A549 (cell line): ENCODE data around the gene GSDMA.

ENCODE experiments used
- CHD2 ChIP-seq: fragments of 150-350 bp; IDR thresholded peaks from 2 replicates; pipeline ENCODE4 v1.6.1; 2014; ENCODE audit warnings: low read length; ENCODE audit not compliant: partially characterized antibody
- EP300 ChIP-seq, 2 experiments: fragments of >200 bp; sonication (Bioruptor Twin); formaldehyde crosslinking; IDR thresholded peaks; 2 replicates in 1 of 2; 3 replicates in 1 of 2; pipeline ENCODE4 v1.6.1; 2016 to 2017
- POLR2A ChIP-seq: IDR thresholded peaks from 2 replicates; pipeline ENCODE4 v1.6.1; 2012; ENCODE audit warnings: mild to moderate bottlenecking, low read length
- SMC3 ChIP-seq: fragments of >200 bp; sonication (Bioruptor Twin); formaldehyde crosslinking; IDR thresholded peaks from 3 replicates; pipeline ENCODE4 v1.6.1; 2018; ENCODE audit warnings: inconsistent platforms

DNA sequence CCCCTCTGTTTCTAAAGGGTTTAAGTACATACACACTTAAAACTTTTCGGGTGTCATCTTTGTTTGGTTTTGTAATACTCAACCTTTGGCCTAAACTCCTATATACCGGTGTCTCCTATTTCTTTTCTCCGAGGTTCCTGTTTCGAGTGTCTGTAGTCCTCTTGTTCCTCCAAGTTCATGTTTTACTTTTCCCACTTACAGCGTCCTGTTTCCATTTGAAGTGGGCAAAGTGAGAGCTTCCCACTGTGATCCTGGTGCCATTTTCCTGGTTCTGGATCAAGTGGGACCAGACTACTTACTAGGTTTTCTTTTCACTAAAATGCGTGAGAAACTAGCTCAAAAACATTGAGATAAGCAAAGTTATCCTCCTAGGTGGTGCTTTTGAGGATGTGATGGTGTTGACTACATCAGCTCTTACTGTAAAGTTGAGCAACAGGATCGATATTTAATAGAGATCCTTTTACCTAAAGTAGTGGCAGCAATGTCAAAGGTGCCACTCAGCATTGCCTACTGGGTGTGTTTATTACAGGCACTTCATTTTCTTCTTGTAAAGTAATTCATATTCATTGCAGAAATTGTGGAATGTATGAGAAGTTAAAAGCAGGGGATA lies 19.1 kb downstream of the GSDMA start:
- TF ChIP-seq CHD2 (no peak), EP300 (IDR thresholded peaks at IDR 0.05) (no peak), POLR2A (no peak), SMC3 (no peak)
